HFFc6 (cell line): Measurements from ENCODE around the gene TYROBP. TPM values are rescaled to one million over a fixed set of nuclear protein-coding genes. Genes with fewer than 3 reads are reported as not detected.

Source experiments
- DNase-seq: peaks from one replicate; pipeline ENCODE4 v3.0.0-alpha.2; 2018
- H3K27ac Mint-ChIP-seq: 2 replicates; pipeline ENCODE4 v1.8.0; 2020; ENCODE audit warnings: mild to moderate bottlenecking, mixed read lengths
- H3K27me3 Mint-ChIP-seq: 2 replicates; pipeline ENCODE4 v1.8.0; 2021; ENCODE audit warnings: mild to moderate bottlenecking, moderate library complexity, mixed read lengths; ENCODE audit not compliant: insufficient read depth
- H3K36me3 Mint-ChIP-seq: 2 replicates; pipeline ENCODE4 v1.8.0; 2021; ENCODE audit warnings: low read depth, mixed read lengths
- H3K4me1 Mint-ChIP-seq: 2 replicates; pipeline ENCODE4 v1.8.0; 2020; ENCODE audit warnings: low read depth, mixed read lengths
- H3K4me3 Mint-ChIP-seq: 2 replicates; pipeline ENCODE4 v1.8.0; 2020; ENCODE audit warnings: mild to moderate bottlenecking, moderate library complexity, mixed read lengths
- H3K9me3 Mint-ChIP-seq: 2 replicates; pipeline ENCODE4 v1.8.0; 2020; ENCODE audit warnings: mild to moderate bottlenecking, mixed read lengths
- total RNA-seq, 6 experiments: library from RNA; stranded (reverse); fragmentation: NEBNext Ultra II Directional; extraction: Animal tissue kit (Norgen Biotek cat#: 25700); gene quantifications; 2 replicates in 1 of 6; 3 replicates in 5 of 6; pipeline ENCODE4 v1.2.3, GENCODE V29; 2021
- TF ChIP-seq, protein P1 (sequence below): fragments of 200-600 bp; sonication (generic); IDR thresholded peaks from 2 replicates; pipeline ENCODE4 v1.5.0; 2021; ENCODE audit warnings: antibody characterized with exemption, mild to moderate bottlenecking

The TYROBP gene
- total RNA-seq, 6 experiments from 2014 or later, result not detected

DNA sequence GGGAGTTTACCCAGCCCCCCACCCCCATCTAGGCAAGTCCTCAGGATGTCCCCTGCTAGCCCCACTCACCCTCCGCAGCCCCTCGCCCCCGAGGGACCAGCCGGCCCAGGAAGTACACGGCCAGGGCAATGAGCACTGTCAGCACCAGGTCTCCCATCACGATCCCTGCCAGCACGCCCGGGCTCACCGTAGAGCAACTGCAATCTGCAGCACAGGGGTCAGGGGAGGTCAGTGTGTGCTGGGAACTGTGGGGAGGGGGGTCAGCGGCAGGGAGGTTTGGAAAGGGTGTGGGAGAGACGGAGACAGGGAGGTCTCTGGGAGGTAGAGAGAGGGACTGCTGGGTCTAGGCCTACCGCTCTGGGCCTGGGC is 734 bp downstream of the TYROBP start:
- Mint-ChIP-seq H3K27me3 (peaks cover 2% of the 10 kb centered on the region; the same call in 1 of the 2 replicates), H3K4me1 (peaks cover 44% of the 10 kb centered on the region), H3K27ac (no peak overlapping the region), H3K4me3 (no peak overlapping the region), H3K9me3 (no peaks in the 10 kb centered on the region), H3K36me3 (no peaks in the 10 kb centered on the region)
- no peak for DNase-seq
- TF ChIP-seq, protein P1, sequence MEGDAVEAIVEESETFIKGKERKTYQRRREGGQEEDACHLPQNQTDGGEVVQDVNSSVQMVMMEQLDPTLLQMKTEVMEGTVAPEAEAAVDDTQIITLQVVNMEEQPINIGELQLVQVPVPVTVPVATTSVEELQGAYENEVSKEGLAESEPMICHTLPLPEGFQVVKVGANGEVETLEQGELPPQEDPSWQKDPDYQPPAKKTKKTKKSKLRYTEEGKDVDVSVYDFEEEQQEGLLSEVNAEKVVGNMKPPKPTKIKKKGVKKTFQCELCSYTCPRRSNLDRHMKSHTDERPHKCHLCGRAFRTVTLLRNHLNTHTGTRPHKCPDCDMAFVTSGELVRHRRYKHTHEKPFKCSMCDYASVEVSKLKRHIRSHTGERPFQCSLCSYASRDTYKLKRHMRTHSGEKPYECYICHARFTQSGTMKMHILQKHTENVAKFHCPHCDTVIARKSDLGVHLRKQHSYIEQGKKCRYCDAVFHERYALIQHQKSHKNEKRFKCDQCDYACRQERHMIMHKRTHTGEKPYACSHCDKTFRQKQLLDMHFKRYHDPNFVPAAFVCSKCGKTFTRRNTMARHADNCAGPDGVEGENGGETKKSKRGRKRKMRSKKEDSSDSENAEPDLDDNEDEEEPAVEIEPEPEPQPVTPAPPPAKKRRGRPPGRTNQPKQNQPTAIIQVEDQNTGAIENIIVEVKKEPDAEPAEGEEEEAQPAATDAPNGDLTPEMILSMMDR, result no peak

DNA sequence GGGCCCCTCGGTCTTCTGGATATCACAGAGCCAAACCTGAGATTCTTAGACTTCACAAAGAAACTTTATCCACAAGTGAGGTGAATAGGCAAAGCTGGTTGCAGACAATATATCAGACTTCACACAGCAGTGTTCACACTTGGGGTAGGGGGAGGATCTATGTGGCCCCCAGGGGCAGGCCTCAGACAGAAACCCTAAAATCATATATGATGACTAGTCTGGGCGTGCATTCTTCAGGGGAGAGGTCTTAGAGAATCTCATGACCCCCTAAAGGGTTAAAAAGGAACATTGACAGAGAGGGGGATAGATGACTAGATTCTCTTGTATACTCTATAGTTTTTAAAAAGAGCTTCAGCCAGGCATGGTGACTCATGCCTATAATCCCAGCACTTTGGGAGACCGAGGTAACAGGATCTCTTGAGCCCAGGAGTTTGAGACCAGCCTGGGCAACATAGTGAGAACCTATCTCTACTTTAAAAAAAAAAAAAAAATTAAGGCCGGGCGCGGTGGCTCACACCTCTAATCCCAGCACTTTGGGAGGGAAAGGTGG is 2.8 kb downstream of the TYROBP start:
- peaks cover 55% of the 10 kb centered on the region for H3K4me1 Mint-ChIP-seq
- H3K9me3 Mint-ChIP-seq, result no peaks in the 10 kb centered on the region
- no peak overlapping the region for H3K27ac Mint-ChIP-seq

DNA sequence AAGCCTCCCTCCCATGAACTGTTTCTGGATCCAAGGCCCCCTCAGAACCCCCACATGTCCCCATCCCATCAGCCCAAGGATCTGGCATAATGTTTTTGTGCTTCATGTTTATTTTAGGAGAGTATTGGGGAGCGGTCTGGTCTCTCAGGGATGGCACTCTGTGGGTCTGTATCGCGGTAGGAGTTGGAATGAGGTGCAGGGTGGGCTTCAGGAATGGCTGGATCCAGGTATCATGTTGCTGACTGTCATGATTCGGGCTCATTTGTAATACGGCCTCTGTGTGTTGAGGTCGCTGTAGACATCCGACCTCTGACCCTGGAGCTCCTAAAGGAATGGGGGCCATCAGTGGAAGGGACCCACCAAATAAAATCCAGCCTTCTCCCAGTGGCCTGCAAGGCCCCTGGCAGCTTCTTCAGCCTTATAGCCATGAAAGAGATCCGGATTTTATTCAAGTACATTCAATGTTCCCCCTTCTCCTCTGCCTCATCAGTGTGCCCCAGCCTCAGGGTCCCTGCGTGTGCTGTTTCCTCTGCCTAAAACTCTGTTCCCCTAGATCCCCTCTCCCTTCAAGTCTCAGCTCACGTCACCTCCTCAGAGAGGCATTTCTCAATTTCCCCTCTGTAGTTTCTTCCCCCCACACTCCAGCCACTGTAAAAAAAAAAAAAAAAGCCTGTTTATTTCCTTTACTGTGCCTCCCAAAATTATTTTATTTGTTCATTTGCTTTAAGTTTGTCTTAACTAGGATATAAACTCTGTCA is 3.6 kb downstream of the TYROBP start:
- Mint-ChIP-seq H3K27me3 (peaks cover 2% of the 10 kb centered on the region; the same call in 1 of the 2 replicates), H3K4me1 (peaks cover 55% of the 10 kb centered on the region), H3K4me3 (no peak overlapping the region), H3K9me3 (no peaks in the 10 kb centered on the region), H3K27ac (no peak overlapping the region), H3K36me3 (no peaks in the 10 kb centered on the region)
- TF ChIP-seq, protein P1, result no peak
- no peak for DNase-seq

More for the DNA sequence above, 2.8 kb downstream of the TYROBP start:
- H3K27me3 Mint-ChIP-seq, result peaks cover 2% of the 10 kb centered on the region; the same call in 1 of the 2 replicates
- no peak overlapping the region for H3K4me3 Mint-ChIP-seq
- no peaks in the 10 kb centered on the region for H3K36me3 Mint-ChIP-seq
- no peak for DNase-seq
- TF ChIP-seq, protein P1, result no peak

DNA sequence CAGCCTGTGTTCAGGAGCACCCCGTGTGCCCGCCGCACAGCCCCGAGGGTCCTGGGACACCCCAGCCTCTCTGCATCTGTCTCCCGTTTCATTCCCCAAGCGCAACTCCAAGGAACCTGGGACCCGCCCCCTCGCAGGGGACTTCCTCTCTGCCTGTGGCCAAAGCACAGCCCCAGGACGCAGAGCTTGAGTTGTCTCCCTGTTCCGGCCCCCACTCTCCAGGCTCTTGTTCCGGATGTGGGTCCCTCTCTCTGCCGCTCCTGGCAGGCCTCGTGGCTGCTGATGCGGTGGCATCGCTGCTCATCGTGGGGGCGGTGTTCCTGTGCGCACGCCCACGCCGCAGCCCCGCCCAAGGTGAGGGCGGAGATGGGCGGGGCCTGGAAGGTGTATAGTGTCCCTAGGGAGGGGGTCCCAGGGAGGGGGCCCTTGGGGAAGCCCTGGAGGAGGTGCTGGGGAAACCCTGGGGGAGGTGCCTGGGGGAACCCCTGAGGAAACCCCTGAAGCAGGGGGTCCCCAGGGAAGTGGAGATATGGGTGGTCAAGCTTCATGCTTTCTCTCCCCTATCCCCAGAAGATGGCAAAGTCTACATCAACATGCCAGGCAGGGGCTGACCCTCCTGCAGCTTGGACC is 4.4 kb downstream of the TYROBP start:
- DNase-seq, result peak; percentile 80
- TF ChIP-seq, protein P1, result peak; percentile 18; the same call in 1 of the 2 replicates
- Mint-ChIP-seq H3K9me3 (no peaks in the 10 kb centered on the region), H3K4me3 (peak overlapping the region; percentile 86), H3K36me3 (no peaks in the 10 kb centered on the region), H3K4me1 (peaks cover 58% of the 10 kb centered on the region), H3K27me3 (peaks cover 2% of the 10 kb centered on the region; the same call in 1 of the 2 replicates), H3K27ac (peak overlapping the region; percentile 91)

DNA sequence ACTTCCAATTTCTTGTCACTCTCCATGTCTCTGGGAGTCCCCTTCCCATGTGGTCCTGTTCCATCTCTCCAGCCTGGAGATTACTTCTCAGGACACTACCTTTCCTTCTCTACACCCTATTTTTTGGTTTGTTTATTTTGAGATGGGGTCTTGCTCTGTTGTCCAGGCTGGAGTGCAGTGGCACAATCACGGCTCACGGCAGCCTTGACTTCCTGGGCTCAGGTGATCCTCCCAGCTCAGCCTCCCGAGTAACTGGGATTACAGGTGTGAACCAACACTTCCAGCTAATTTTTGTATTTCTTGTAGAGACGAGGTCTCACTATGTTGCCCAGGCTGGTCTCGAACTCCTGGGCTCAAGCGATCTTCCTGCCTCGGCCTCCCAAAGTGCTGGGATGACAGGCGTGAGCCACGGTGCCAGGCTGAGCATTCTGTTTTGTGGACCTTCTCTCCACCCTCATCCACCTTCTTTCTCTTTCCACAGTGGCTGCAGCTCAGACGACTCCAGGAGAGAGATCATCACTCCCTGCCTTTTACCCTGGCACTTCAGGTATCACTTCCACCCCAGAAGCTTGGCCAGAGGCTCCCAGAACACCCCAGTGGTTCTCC is 5.1 kb downstream of the TYROBP start:
- H3K27me3 Mint-ChIP-seq, result peaks cover 2% of the 10 kb centered on the region; the same call in 1 of the 2 replicates
- H3K4me1 Mint-ChIP-seq, result peaks cover 61% of the 10 kb centered on the region
- H3K27ac Mint-ChIP-seq, result peak overlapping the region; percentile 91
- H3K36me3 Mint-ChIP-seq, result no peaks in the 10 kb centered on the region
- TF ChIP-seq, protein P1, result no peak
- H3K9me3 Mint-ChIP-seq, result no peaks in the 10 kb centered on the region
- DNase-seq, result no peak
- peak overlapping the region; percentile 86 for H3K4me3 Mint-ChIP-seq
